ENCODE measurements around the gene ACAD9. TPM values are rescaled to one million over a fixed set of nuclear protein-coding genes. Genes with fewer than 3 reads are reported as not detected.
"Not testable (repeated sequence)": the region's sequence is repeated elsewhere in the genome, so short reads cannot be mapped to it uniquely, and the experiment has no call there.

Gene ACAD9
- total RNA-seq, 1 donor from 2014 or later, result 60.6 TPM

GRCh38 chr3:128864351-128864811 lies 15.0 kb upstream of the ACAD9 start:
- Mint-ChIP-seq H3K4me3 (no peak overlapping the region), H3K27me3 (ENCODE audit: low read depth) (peaks cover 3% of the 10 kb centered on the region), H3K9me3 (peaks cover 8% of the 10 kb centered on the region), H3K4me1 (peaks cover 28% of the 10 kb centered on the region), H3K36me3 (ENCODE audit: low read depth) (peaks cover 15% of the 10 kb centered on the region), H3K27ac (ENCODE audit: unreplicated experiment) (peak overlapping the region; percentile 74)
- no peak for TF ChIP-seq CTCF (conservative IDR thresholded peaks at IDR 0.05)
- DNase-seq (ENCODE audit: low read depth, low spot score), result no peak

GRCh38 chr3:128864849-128865804 lies 14.3 kb upstream of the ACAD9 start:
- H3K4me1 Mint-ChIP-seq, result peaks cover 28% of the 10 kb centered on the region
- peak overlapping the region; percentile 74 for H3K27ac Mint-ChIP-seq (ENCODE audit: unreplicated experiment)
- H3K27me3 Mint-ChIP-seq (ENCODE audit: low read depth); DNase-seq (ENCODE audit: low read depth, low spot score); H3K9me3 Mint-ChIP-seq; H3K4me3 Mint-ChIP-seq; H3K36me3 Mint-ChIP-seq (ENCODE audit: low read depth): not testable (repeated sequence)

- Mint-ChIP-seq H3K4me3 (peak overlapping the region; percentile 39), H3K36me3 (ENCODE audit: low read depth) (no peaks in the 10 kb centered on the region), H3K27ac (ENCODE audit: unreplicated experiment) (peak overlapping the region; percentile 32), H3K9me3 (no peaks in the 10 kb centered on the region), H3K27me3 (ENCODE audit: low read depth) (peaks cover 3% of the 10 kb centered on the region), H3K4me1 (peaks cover 28% of the 10 kb centered on the region)
- no peak for TF ChIP-seq CTCF (conservative IDR thresholded peaks at IDR 0.05)
- DNase-seq (ENCODE audit: low read depth, low spot score), result peak; percentile 32
Observed at GRCh38 chr3:128867200-128868125, 12.0 kb upstream of the ACAD9 start.

GRCh38 chr3:128870347-128870746 lies 9.1 kb upstream of the ACAD9 start:
- H3K4me1 Mint-ChIP-seq, result peaks cover 16% of the 10 kb centered on the region
- no peaks in the 10 kb centered on the region for H3K36me3 Mint-ChIP-seq (ENCODE audit: low read depth)
- H3K4me3 Mint-ChIP-seq, result no peak overlapping the region
- peaks cover 12% of the 10 kb centered on the region for H3K27me3 Mint-ChIP-seq (ENCODE audit: low read depth)
- no peak overlapping the region for H3K27ac Mint-ChIP-seq (ENCODE audit: unreplicated experiment)
- TF ChIP-seq CTCF (conservative IDR thresholded peaks at IDR 0.05), result no peak
- no peak for DNase-seq (ENCODE audit: low read depth, low spot score)
- no peaks in the 10 kb centered on the region for H3K9me3 Mint-ChIP-seq

GRCh38 chr3:128872282-128872681 lies 7.1 kb upstream of the ACAD9 start:
- Mint-ChIP-seq H3K27ac (ENCODE audit: unreplicated experiment) (no peak overlapping the region), H3K4me1 (peaks cover 7% of the 10 kb centered on the region), H3K36me3 (ENCODE audit: low read depth) (no peaks in the 10 kb centered on the region), H3K27me3 (ENCODE audit: low read depth) (peaks cover 8% of the 10 kb centered on the region), H3K4me3 (no peak overlapping the region), H3K9me3 (no peaks in the 10 kb centered on the region)
- DNase-seq (ENCODE audit: low read depth, low spot score), result no peak
- no peak for TF ChIP-seq CTCF (conservative IDR thresholded peaks at IDR 0.05)

All from neural crest cell (in vitro differentiated cells).